HCT116 (cell line): Measurements from ENCODE around the gene ZCWPW2. TPM values are rescaled to one million over a fixed set of nuclear protein-coding genes. Genes with fewer than 3 reads are reported as not detected.

Source experiments
- ATAC-seq: fragments of 200-7000 bp; cut with Tn5 transposase; 2 replicates; pipeline ENCODE4 v1.9.1; 2020; ENCODE audit warnings: mild to moderate bottlenecking, moderate library complexity
- BruUV-seq: library from RNA; stranded (reverse); fragments of 400-500 nt; replicated peaks from 2 replicates; lab custom pipeline; 2021; lab: Mats Ljungman, UMichigan
- CTCF ChIA-PET: fragments of 300-600 bp; sonication (Branson Sonifier 250); formaldehyde crosslinking; loops from one replicate; lab custom pipeline; 2021; ENCODE audit warnings: antibody characterized with exemption; lab: Charles Lee
- POLR2A ChIA-PET: fragments of 300-600, 350-600 bp; sonication (Branson Sonifier 250); formaldehyde crosslinking; loops from one replicate; lab custom pipeline; 2021; ENCODE audit warnings: antibody characterized with exemption; lab: Charles Lee
- RAD21 ChIA-PET, 2 experiments: fragments of 300-600 bp; sonication (Branson Sonifier 250); formaldehyde crosslinking; loops; one replicate each; lab custom pipeline; 2023; ENCODE audit warnings: low total read pairs in 2 of 2; ENCODE audit not compliant: uncharacterized antibody in 2 of 2, unreplicated experiment in 2 of 2, low non-redundant PET in 1 of 2; lab: Charles Lee
- DNase-seq: peaks from one replicate; pipeline ENCODE4 v3.0.0-alpha.2; 2010; ENCODE audit warnings: low read depth, low spot score
- H2AFZ ChIP-seq: fragments of 200-600 bp; shearing (Covaris generic), sonication (generic); 2 replicates; pipeline ENCODE4 v1.6.1; 2017; ENCODE audit warnings: low read depth, mixed run types, mixed read lengths, antibody characterized with exemption, low read length; ENCODE audit not compliant: poor library complexity, severe bottlenecking
- H3K27ac ChIP-seq: 2 replicates; pipeline ENCODE4 v1.5.1; 2012; ENCODE audit warnings: low read depth, low read length
- H3K27me3 ChIP-seq: fragments of 200-600 bp; sonication (generic); 2 replicates; pipeline ENCODE4 v1.6.1; 2016; ENCODE audit warnings: mixed run types, low read length, mixed read lengths; ENCODE audit not compliant: insufficient read depth
- H3K36me3 ChIP-seq, 2 experiments: fragments of 200-500 bp in 1 of 2; fragments of 200-600 bp in 1 of 2; sonication (Bioruptor generic) in 1 of 2; sonication (generic) in 1 of 2; 2 replicates each; pipeline versions ENCODE4 v1.5.1 to v1.6.1; 2014 to 2016; ENCODE audit warnings: low read length in 2 of 2, inconsistent platforms in 1 of 2, mixed read lengths in 1 of 2, mixed run types in 1 of 2; ENCODE audit not compliant: insufficient read depth in 2 of 2, control insufficient read depth in 1 of 2
- H3K4me1 ChIP-seq, 2 experiments: fragments of 200-600 bp in 1 of 2; sonication (generic) in 1 of 2; 2 replicates each; pipeline versions ENCODE4 v1.5.1 to v1.6.1; 2012 to 2017; ENCODE audit warnings: low read length in 2 of 2, inconsistent platforms in 1 of 2, mild to moderate bottlenecking in 1 of 2, mixed read lengths in 1 of 2, mixed run types in 1 of 2, moderate library complexity in 1 of 2; ENCODE audit not compliant: insufficient read depth in 2 of 2, control insufficient read depth in 1 of 2
- H3K4me2 ChIP-seq: fragments of 200-600 bp; sonication (generic); 2 replicates; pipeline ENCODE4 v1.6.1; 2017; ENCODE audit warnings: mixed run types, low read length, mixed read lengths
- H3K4me3 ChIP-seq, 2 experiments: fragments of 200-600 bp in 1 of 2; sonication (generic) in 1 of 2; replicated peaks in 1 of 2; 2 replicates each; pipeline ENCODE4 v1.5.1; 2011 to 2016; ENCODE audit warnings: low read length in 2 of 2, control low read depth in 1 of 2, low read depth in 1 of 2, mild to moderate bottlenecking in 1 of 2, mixed read lengths in 1 of 2, mixed run types in 1 of 2
- H3K79me2 ChIP-seq: fragments of 200-600 bp; sonication (generic); 2 replicates; pipeline ENCODE4 v1.6.1; 2017; ENCODE audit warnings: mild to moderate bottlenecking, mixed run types, low read length, moderate library complexity, mixed read lengths; ENCODE audit not compliant: insufficient read depth
- H3K9ac ChIP-seq: fragments of 200-600 bp; sonication (generic); 2 replicates; pipeline ENCODE4 v1.6.1; 2016; ENCODE audit warnings: low read length, mixed read lengths
- H3K9me2 ChIP-seq: fragments of 200-600 bp; sonication (generic), shearing (Covaris generic); 2 replicates; pipeline ENCODE4 v1.6.1; 2017; ENCODE audit warnings: mixed run types, mild to moderate bottlenecking, moderate library complexity; ENCODE audit not compliant: insufficient read depth
- H3K9me3 ChIP-seq, 2 experiments: fragments of 200-500 bp in 1 of 2; fragments of 200-600 bp in 1 of 2; sonication (Bioruptor generic) in 1 of 2; sonication (generic) in 1 of 2; 2 replicates each; pipeline ENCODE4 v1.6.1; 2014 to 2017; ENCODE audit warnings: low read length in 2 of 2, mixed read lengths in 2 of 2, inconsistent platforms in 1 of 2, low read depth in 1 of 2, mild to moderate bottlenecking in 1 of 2, mixed run types in 1 of 2, moderate library complexity in 1 of 2; ENCODE audit not compliant: control insufficient read depth in 1 of 2, insufficient read depth in 1 of 2
- H4K20me1 ChIP-seq: fragments of 200-600 bp; sonication (generic), shearing (Covaris generic); 2 replicates; pipeline ENCODE4 v1.6.1; 2017; ENCODE audit warnings: mixed run types, mild to moderate bottlenecking, moderate library complexity; ENCODE audit not compliant: insufficient read depth
- ATF3 ChIP-seq: IDR thresholded peaks from 2 replicates; pipeline ENCODE4 v1.6.1; 2012
- CBX3 ChIP-seq: IDR thresholded peaks from 2 replicates; pipeline ENCODE4 v1.6.1; 2012; ENCODE audit warnings: low read depth
- CEBPB ChIP-seq: IDR thresholded peaks from 2 replicates; pipeline ENCODE4 v1.6.1; 2012; ENCODE audit warnings: low read depth
- ELF1 ChIP-seq: IDR thresholded peaks from 2 replicates; pipeline ENCODE4 v1.6.1; 2012; ENCODE audit warnings: low read depth, borderline replicate concordance
- EZH2 ChIP-seq: fragments of 200-600 bp; sonication (generic); IDR thresholded peaks from 2 replicates; pipeline ENCODE4 v1.6.1; 2017; ENCODE audit warnings: antibody characterized with exemption, mixed run types
- FOSL1 ChIP-seq: IDR thresholded peaks from 2 replicates; pipeline ENCODE4 v1.6.1; 2012; ENCODE audit warnings: low read depth
- POLR2AphosphoS5 ChIP-seq: IDR thresholded peaks from 2 replicates; pipeline ENCODE4 v1.6.1; 2011; ENCODE audit warnings: mild to moderate bottlenecking, low read depth, low read length, moderate library complexity
- REST ChIP-seq: IDR thresholded peaks from 2 replicates; pipeline ENCODE4 v1.6.1; 2012; ENCODE audit warnings: low read depth
- SIN3A ChIP-seq: IDR thresholded peaks from 2 replicates; pipeline ENCODE4 v1.6.1; 2012; ENCODE audit warnings: low read depth
- SP1 ChIP-seq: IDR thresholded peaks from 2 replicates; pipeline ENCODE4 v1.6.1; 2012; ENCODE audit warnings: low read depth
- SRF ChIP-seq: IDR thresholded peaks from 2 replicates; pipeline ENCODE4 v1.6.1; 2012; ENCODE audit warnings: low read depth
- TCF7L2 ChIP-seq: IDR thresholded peaks from 2 replicates; pipeline ENCODE4 v1.7.0; 2011; ENCODE audit warnings: borderline replicate concordance, inconsistent platforms; ENCODE audit not compliant: insufficient read depth, insufficient read length; ENCODE audit errors: extremely low read depth
- ZBTB33 ChIP-seq: IDR thresholded peaks from 2 replicates; pipeline ENCODE4 v1.6.1; 2011; ENCODE audit warnings: mild to moderate bottlenecking, low read length, moderate library complexity; ENCODE audit not compliant: insufficient replicate concordance; ENCODE audit errors: extremely low read depth
- ZFX ChIP-seq: fragments of 450-650 bp; IDR thresholded peaks from 2 replicates; pipeline ENCODE4 v1.6.1; 2017
- intact Hi-C: fragments of 100-400 bp; cut with micrococcal nuclease; formaldehyde crosslinking; loops from 2 replicates; pipeline ENCODE4 v1.10.0; 2022
- total RNA-seq: library from RNA; stranded (reverse); gene quantifications from one replicate; pipeline ENCODE4 v1.2.1, GENCODE V29; 2021; ENCODE audit not compliant: unreplicated experiment

ZCWPW2 gene
- total RNA-seq, 1 experiment from 2014 or later, result 1.1 TPM

DNA sequence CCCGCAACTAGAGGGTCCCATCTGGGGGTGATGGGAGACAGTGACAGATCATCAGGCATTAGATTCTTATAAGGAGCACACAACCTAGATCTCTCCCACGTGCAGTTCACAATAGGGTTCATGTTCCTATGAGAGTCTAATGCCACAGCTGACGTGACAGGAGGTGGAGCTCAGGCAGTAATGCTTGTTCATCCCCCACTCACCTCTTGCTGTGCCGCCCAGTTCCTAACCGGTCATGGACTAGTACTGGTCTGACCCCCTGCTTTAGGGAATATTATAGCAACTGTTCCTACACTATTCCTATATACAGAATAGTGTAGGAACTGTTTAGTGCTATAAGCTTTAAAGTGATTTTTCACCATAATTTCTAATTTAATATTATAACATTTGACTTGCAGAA is 128.2 kb downstream of the ZCWPW2 start (continued):
- TF ChIP-seq ATF3 (no peak), CBX3 (no peak), EZH2 (no peak), POLR2AphosphoS5 (no peak), CEBPB (no peak), TCF7L2 (no peak), SIN3A (no peak)
- TF ChIP-seq, all 23 proteins: peak for 0

- Histone ChIP-seq H3K27ac (no peak overlapping the region), H3K9me2 (no peaks in the 10 kb centered on the region), H3K4me2 (no peak overlapping the region), H4K20me1 (no peaks in the 10 kb centered on the region), H3K4me3 (no peak overlapping the region), H2AFZ (no peak overlapping the region), H3K79me2 (no peaks in the 10 kb centered on the region), H3K9me3 (no peaks in the 10 kb centered on the region), H3K27me3 (no peaks in the 10 kb centered on the region), H3K36me3 (no peaks in the 10 kb centered on the region), H3K9ac (no peak overlapping the region)
- ATAC-seq, result no peak
- DNase-seq, result no peak
- intact Hi-C loops, result no loop called here
- RAD21 ChIA-PET, result no interaction called here
- TF ChIP-seq CEBPB, result no peak
- TF ChIP-seq CBX3, result no peak
- TF ChIP-seq SRF, result no peak
- TF ChIP-seq ZBTB33, result no peak
- no peak for TF ChIP-seq FOSL1
- TF ChIP-seq ELF1, result no peak
- TF ChIP-seq SP1, result no peak
- no peak for TF ChIP-seq ZFX
- no peak for TF ChIP-seq ATF3
- no peak for TF ChIP-seq REST
- TF ChIP-seq, all 23 proteins: peak for 0
- BruUV-seq, result no TSS peak
- ChIA-PET POLR2A (no interaction called here), CTCF (no interaction called here)
- H3K4me1 ChIP-seq, result no peaks in the 10 kb centered on the region
These were observed 136.6 kb downstream of the ZCWPW2 start for GRCh38 chr3:28485164-28485563.
